B cell (primary cell): ENCODE results near the gene CDH13.

Experiments
- CTCF ChIP-seq: fragments of 200-600 bp; IDR thresholded peaks from one replicate; pipeline ENCODE4 v1.8.0; 2022; ENCODE audit warnings: antibody characterized with exemption, mild to moderate bottlenecking
- EZH2 ChIP-seq: IDR thresholded peaks from 2 replicates; pipeline ENCODE4 v1.6.1; 2012; ENCODE audit warnings: borderline replicate concordance, low read depth, mild to moderate bottlenecking, moderate library complexity, low read length; ENCODE audit not compliant: insufficient read depth, poor library complexity, severe bottlenecking

- no peak for TF ChIP-seq CTCF
- TF ChIP-seq EZH2, result no peak
These were observed 273.8 kb downstream of the CDH13 start for GRCh38 chr16:82900559-82900958.
